ENCODE measurements around the gene SESN3.
"Not testable (repeated sequence)": the region's sequence is repeated elsewhere in the genome, so short reads cannot be mapped to it uniquely, and the experiment has no call there.

SESN3 gene

GRCh38 chr11:95218149-95218548 lies 12.9 kb downstream of the SESN3 start:
- DNase-seq (ENCODE audit: low read depth) = no peak

GRCh38 chr11:95212609-95213008 lies 18.4 kb downstream of the SESN3 start:
- DNase-seq (ENCODE audit: low read depth) = no peak

GRCh38 chr11:95209535-95209934 lies 21.5 kb downstream of the SESN3 start:
- DNase-seq (ENCODE audit: low read depth) = not testable (repeated sequence)

GRCh38 chr11:95200781-95201457 lies 30.1 kb downstream of the SESN3 start:
- DNase-seq (ENCODE audit: low read depth) = no peak

GRCh38 chr11:95195831-95196230 lies 35.2 kb downstream of the SESN3 start:
- DNase-seq (ENCODE audit: low read depth) = no peak

GRCh38 chr11:95193541-95193940 lies 37.5 kb downstream of the SESN3 start:
- DNase-seq (ENCODE audit: low read depth) = no peak

GRCh38 chr11:95192717-95193116 lies 38.3 kb downstream of the SESN3 start:
- DNase-seq (ENCODE audit: low read depth) = no peak

DNA sequence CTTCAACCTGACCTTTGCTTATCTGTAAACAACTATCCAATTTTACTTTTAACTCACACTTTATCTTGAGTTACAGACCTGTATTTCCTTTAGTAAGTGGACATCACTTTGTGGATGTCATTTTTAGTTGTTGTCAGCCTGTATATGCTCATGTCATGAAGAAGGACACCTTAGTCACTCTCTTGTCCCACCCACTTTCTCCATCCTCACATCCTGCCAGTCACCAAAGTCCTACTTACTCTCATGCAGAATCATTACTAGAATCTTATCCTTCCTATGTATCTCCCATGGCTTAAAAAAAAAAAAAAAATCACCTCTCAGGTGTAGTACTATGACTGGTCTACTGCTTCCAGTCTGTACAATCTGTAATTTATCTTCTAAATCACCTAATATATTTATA lies 43.3 kb downstream of the SESN3 start:
- DNase-seq (ENCODE audit: low read depth) = no peak

- no peak for DNase-seq (ENCODE audit: low read depth)
These were observed 48.6 kb downstream of the SESN3 start for GRCh38 chr11:95182397-95182796.

- DNase-seq (ENCODE audit: low read depth) = no peak
These were observed 55.1 kb downstream of the SESN3 start for GRCh38 chr11:95175818-95176380.

- no peak for DNase-seq (ENCODE audit: low read depth)
These were observed 60.7 kb downstream of the SESN3 start for GRCh38 chr11:95170294-95170693.

DNA sequence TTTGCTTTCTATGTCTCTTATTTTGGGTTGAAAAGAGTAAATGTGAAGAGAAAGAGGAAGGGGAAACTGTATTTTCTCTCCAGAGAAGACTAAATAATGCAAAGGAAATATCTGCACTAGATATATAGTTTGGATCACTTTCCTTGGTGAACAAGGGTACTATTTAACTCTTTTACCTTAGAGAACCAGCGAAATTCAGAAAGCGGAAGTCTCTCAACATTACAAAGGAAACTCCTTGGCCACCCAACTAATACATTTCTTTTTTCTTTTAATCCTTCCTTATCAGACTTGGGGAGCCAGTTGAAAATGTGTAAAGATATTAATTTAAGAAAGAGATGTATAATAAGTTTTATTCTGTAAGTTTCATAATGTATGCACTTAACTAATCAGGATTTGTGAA lies 64.2 kb downstream of the SESN3 start:
- no peak for DNase-seq (ENCODE audit: low read depth)

GRCh38 chr11:95165638-95166037 lies 65.4 kb downstream of the SESN3 start:
- no peak for DNase-seq (ENCODE audit: low read depth)

- no peak for DNase-seq (ENCODE audit: low read depth)
These were observed 67.9 kb downstream of the SESN3 start for GRCh38 chr11:95163106-95163505.

DNA sequence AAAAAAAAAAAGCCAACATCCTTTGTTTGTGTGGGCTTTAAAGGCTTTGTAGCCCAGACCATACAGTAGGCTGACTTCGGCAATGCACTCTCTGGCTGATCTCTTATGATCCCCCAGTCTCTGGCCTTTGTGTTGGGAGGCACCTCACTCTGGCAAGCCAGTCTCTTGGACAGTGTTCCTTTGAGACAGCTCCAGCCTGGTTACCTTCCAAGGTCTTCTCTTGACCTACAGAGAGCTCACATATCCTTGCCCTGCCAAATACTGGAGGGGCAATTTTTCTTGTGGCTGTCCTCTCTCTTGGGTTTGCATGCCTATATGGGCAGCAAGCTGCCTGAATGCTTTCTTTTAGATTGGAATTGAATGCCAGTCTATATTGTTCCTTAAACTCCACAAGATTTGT lies 69.8 kb downstream of the SESN3 start:
- no peak for DNase-seq (ENCODE audit: low read depth)

GRCh38 chr11:95157824-95158223 lies 73.2 kb downstream of the SESN3 start:
- DNase-seq (ENCODE audit: low read depth) = no peak

- no peak for DNase-seq (ENCODE audit: low read depth)
These were observed 74.0 kb downstream of the SESN3 start for GRCh38 chr11:95156916-95157541.

DNA sequence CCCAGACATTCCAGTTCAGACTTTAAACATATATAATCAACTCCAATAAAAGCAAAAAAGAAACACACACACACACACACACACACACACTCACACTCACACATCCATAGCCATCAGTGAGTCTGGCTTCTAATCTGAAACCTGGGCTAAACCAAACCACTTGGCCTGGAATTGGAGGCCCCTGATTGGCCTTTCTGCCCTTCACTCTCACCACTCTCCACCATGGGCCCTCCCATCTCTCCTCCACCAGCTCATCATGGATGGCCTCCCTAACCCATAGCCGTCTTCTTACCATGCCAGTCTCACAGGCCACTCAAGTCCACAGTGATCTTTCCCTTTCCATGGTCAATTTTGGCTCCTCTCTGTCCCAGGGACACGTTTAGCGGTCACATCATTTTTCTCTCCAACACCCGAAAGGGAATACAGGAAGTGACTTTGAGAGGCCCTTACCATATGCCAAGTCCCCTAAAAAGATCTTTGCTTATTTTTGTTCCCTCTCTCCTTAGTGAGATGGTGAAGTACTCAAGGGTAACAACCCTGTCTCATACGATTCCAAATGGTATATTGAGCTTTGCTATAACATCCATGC lies 74.8 kb downstream of the SESN3 start:
- no peak for DNase-seq (ENCODE audit: low read depth)

DNA sequence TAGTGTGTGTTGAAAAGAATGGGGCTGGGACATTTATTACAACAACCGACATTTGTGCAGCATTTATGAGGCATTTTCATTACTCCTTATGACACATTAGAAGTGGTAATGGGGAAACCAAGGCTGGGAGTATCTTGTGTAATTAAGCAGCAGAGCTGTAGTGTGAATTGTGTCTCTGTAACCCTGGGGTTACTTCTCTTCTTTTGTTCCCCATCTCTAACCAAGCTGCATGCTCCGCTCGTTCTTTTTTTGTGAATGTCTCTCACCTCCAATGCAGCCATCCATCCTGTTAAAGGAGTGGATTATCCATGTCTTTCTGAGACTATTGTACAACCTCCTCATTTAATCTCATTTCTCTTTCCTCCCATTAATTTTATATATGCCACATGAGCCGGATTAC lies 75.6 kb downstream of the SESN3 start:
- DNase-seq (ENCODE audit: low read depth) = no peak

- no peak for DNase-seq (ENCODE audit: low read depth)
These were observed 76.5 kb downstream of the SESN3 start for GRCh38 chr11:95154514-95154913.

GRCh38 chr11:95153857-95154246 lies 77.2 kb downstream of the SESN3 start:
- DNase-seq (ENCODE audit: low read depth) = no peak

DNA sequence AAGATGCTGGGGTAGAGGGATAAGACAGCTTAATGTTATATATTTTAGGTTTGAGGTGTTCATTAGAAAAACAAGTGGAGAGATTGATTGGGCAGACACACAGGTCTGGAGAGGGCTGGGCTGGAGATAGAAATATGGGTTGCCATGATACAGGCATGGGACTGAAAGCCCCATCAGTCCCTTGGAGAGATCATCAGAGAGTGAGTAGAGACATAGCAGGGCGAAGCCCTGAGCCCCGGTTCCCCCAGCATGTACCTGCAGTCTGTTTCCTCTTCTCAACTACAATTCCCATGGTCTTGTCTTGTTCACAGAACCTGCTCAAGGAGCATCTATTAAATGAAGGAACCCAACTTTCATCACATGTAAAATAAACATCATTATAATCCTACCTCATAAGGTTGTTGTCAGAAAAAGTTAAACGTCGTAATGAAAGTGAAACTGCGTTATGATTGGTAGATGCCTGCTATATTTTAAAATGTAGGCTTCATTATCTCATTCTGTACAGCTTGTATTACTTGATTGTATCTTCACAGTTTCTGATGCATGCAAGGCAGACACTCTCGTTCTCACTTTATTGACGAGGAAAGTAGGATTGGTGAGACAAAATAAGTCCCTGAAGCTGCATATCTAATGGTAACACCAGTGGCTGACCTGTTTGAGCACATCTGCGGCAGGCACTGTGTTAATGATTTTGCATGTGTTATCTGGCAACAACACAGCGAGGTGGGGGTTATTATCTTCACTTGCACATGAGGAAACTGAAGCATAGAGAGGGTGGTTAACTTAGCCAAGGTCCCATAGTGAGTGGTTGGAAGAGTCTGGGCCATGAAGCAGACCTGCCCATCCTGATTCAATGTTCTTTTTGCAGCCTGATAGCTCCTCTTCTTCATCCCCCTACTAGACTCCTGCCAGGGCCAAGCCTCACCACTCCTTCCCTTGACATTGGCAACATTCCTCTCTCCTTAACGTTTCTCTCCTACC lies 77.8 kb downstream of the SESN3 start:
- DNase-seq (ENCODE audit: low read depth) = no peak
